Measurements from ENCODE around the gene AP2M1. TPM values are rescaled to one million over a fixed set of nuclear protein-coding genes. Genes with fewer than 3 reads are reported as not detected.

The AP2M1 gene
- 100 to 1,000 TPM; 120 to 164 TPM for total RNA-seq
- 109 to 228 reads per million in 2 donors for total RNA-seq

DNA sequence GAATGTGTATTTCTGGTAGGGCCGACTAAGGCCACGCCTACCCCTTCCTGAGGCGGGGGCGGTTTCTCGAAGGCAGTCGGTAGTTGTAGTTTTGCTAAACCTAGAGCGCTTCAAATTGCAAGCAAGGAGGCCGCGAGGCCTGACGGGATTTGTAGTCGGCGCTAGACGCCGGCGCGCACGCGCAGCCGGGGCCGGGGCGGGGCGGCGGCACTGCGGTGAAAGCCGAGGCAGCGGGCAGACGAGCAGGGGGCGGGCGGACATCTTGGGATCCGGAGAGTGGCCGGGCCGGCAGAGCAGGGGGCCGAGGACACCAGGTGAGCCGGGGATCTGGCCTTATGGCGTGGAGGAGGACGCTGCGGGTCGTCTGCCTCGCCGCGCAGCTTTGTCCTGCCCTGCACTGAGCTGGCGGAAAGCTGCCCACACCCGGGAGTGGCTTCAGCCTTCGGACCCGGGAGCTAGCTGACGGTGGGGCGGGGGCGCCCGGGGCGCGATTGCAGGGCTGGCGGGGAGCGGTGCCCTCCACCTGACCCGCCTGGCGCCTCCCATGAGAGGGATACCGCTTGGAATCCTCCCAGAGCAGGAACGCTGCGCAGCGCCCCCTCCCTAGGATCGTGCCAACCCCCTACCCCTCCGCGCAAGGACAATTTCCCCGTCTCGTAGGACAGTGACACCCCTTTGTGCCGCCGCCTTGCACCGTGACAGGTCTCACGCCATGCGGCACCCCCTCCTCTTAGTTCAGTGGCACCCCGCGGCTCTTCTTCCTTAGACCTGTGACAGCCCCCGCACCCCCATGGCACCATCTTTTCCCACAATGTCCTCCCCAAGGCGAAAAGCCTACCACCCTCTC lies at the start of gene AP2M1:
TSS of gene AP2M1 (plus strand) at position 210 of the 847 bp plus-strand sequence. CDS start 2,139 bp downstream, outside the sequence.
- peak; percentile 95 to 97 (median 97) for DNase-seq
- Mint-ChIP-seq H3K36me3 (ENCODE audit: low read depth) (peaks cover 5% of the 10 kb centered on the region), H3K27ac (peak within 1 kb of the TSS; percentile 97), H3K4me1 (peaks cover 24% of the 10 kb centered on the region), H3K27me3 (no peaks in the 10 kb centered on the region), H3K4me3 (peak within 1 kb of the TSS; percentile 96)
- no peaks in the 10 kb centered on the region for H3K9me3 ChIP-seq (ENCODE audit: control insufficient read depth, low read length, poor library complexity, severe bottlenecking)
- ATAC-seq: peak; percentile 98

DNA sequence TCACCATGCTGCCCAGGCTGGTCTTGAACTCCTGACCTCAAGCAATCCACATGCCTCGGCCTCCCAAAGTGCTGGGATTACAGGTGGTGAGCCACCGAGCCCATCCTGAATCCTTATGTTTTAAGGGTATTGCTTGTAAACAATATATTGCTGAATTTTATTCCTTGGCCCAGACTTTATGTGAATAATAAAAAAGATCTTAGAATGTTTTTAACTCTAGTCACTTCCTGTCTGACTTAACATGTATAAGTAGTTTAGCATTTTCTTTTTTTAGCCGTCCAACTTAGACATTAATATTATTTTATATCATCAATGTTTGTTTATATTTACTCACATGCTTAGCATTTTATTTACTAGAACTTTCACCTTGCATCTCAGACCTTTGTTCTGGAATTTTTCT lies 48.6 kb upstream of the AP2M1 start:
- Mint-ChIP-seq H3K4me3 (no peak overlapping the region), H3K27ac (no peak overlapping the region), H3K36me3 (ENCODE audit: low read depth) (no peaks in the 10 kb centered on the region), H3K4me1 (no peaks in the 10 kb centered on the region), H3K27me3 (no peaks in the 10 kb centered on the region)
- ATAC-seq (no peak), DNase-seq (no peak)
- no peaks in the 10 kb centered on the region for H3K9me3 ChIP-seq (ENCODE audit: control insufficient read depth, low read length, poor library complexity, severe bottlenecking)

DNA sequence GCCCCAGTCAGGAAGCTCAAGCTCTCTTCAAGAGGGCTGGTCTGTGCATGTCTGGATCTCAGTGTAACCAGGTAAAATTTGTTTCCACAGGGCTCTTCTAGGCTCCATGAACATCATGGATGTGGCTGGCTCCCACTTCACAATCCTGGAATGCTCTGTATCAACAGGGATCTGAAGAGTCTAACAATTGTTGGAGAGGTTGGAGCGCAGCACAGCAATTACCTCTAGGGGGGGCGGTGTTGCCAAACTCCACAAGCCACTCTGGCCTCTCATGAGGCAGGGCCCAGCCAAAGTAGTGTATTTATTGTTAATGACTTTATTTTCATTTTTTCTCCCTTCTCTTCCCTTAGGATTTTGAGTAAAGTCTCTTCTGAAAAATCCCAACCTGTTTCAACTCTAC lies 45.6 kb upstream of the AP2M1 start:
- H3K27me3 Mint-ChIP-seq: no peaks in the 10 kb centered on the region
- ATAC-seq (no peak), DNase-seq (no peak)
- peaks cover 3% of the 10 kb centered on the region for H3K4me1 Mint-ChIP-seq
- no peaks in the 10 kb centered on the region for H3K9me3 ChIP-seq (ENCODE audit: control insufficient read depth, low read length, poor library complexity, severe bottlenecking)
- no peak overlapping the region for H3K4me3 Mint-ChIP-seq
- H3K36me3 Mint-ChIP-seq (ENCODE audit: low read depth): no peaks in the 10 kb centered on the region
- H3K27ac Mint-ChIP-seq: no peak overlapping the region

DNA sequence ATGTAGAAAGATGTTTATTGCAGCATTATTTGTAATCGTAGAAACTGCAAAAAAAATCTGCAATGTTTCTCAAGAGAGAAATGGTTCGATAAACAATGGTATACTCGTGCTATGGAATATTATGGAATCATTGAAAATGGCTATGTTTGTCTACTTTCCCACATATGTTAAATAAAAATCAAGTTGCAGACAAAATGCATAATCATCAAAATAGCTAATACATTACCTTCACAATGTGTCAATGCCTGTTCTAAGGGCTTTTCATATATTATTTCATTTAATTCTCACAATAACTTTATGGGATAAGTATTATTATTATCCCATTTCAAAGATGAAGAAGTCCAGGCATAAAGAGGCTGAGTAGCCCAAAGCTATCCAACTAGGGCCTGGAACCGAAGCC lies 41.7 kb upstream of the AP2M1 start:
- H3K27me3 Mint-ChIP-seq: no peaks in the 10 kb centered on the region

DNA sequence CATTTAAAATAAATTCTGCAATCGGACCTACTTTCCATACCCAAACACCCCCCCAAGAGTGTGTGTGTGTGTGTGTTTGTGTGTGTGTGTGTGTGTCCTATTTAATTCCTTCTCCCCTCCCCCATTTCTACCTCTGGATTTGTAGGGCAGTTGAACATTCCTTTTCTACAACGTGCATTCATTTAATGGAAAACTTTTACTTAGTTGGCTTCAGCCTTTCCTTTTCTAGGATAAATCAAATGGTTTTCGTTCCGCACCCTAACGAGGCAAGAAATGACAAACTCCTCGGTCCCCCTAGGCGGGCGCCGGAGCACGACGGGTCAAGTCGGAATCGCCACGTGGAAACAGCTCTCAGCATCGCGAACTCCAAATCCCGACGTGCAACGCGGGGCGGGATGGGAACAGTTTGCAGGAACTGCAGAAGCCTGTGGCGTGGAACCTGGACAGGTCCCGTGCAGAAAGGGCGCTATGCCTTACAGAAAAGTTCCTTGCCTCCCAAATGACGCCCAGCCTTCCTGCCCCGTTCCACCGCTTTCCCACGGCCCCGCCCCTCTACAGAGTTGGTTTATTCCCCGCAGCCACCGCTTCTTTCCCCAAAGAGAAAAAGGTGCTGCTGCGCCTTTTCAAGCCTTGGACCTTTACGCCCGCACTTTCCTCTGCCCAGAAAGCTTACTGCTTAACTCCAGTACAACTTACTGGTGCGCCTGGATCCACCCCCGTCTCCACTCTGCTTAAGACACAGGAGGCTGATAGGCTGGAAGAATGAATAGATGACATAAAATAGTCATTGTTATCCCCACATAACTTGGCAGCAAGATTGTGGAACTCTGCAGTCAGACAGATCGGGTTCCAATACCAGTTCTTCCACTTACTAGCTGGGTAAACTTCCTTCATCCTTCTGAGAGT lies 40.6 kb upstream of the AP2M1 start:
- H3K36me3 Mint-ChIP-seq (ENCODE audit: low read depth): no peaks in the 10 kb centered on the region
- H3K27ac Mint-ChIP-seq: peak overlapping the region; percentile 96
- ATAC-seq: peak; percentile 13
- peaks cover 33% of the 10 kb centered on the region for H3K4me1 Mint-ChIP-seq
- no peaks in the 10 kb centered on the region for H3K27me3 Mint-ChIP-seq
- H3K9me3 ChIP-seq (ENCODE audit: control insufficient read depth, low read length, poor library complexity, severe bottlenecking): no peaks in the 10 kb centered on the region
- peak in 2 of 3 donors; percentile 16 to 23 for DNase-seq
- H3K4me3 Mint-ChIP-seq: peak overlapping the region; percentile 99

More for the DNA sequence above, 41.7 kb upstream of the AP2M1 start:
- no peak for DNase-seq
- H3K36me3 Mint-ChIP-seq (ENCODE audit: low read depth): no peaks in the 10 kb centered on the region
- ATAC-seq: no peak
- H3K9me3 ChIP-seq (ENCODE audit: control insufficient read depth, low read length, poor library complexity, severe bottlenecking): no peaks in the 10 kb centered on the region
- H3K4me1 Mint-ChIP-seq: peaks cover 33% of the 10 kb centered on the region
- H3K27ac Mint-ChIP-seq: no peak overlapping the region
- H3K4me3 Mint-ChIP-seq: no peak overlapping the region

DNA sequence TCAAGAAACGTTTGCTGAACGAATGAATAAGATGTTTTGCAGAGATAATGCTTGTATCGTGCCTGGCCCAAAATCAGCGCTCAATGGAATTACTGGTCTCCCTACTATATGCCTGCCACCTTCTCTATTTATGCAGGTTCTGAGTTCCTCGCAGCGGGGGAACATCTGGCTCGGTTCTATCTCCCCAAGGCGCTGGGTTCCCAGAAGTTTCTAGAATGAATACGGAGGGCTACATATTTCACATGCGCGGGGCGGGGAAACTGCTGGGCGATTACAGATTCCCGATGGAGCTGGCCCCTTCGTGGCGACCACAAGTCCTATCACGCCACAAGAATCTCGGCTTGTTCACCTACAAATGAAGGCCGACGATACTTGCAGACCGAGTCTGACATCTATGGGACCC lies 39.9 kb upstream of the AP2M1 start:
- no peaks in the 10 kb centered on the region for H3K9me3 ChIP-seq (ENCODE audit: control insufficient read depth, low read length, poor library complexity, severe bottlenecking)
- Mint-ChIP-seq H3K4me1 (peaks cover 33% of the 10 kb centered on the region), H3K36me3 (ENCODE audit: low read depth) (no peaks in the 10 kb centered on the region), H3K4me3 (peak overlapping the region; percentile 99), H3K27me3 (no peaks in the 10 kb centered on the region), H3K27ac (peak overlapping the region; percentile 96)
- ATAC-seq: peak; percentile 35
- no peak for DNase-seq

DNA sequence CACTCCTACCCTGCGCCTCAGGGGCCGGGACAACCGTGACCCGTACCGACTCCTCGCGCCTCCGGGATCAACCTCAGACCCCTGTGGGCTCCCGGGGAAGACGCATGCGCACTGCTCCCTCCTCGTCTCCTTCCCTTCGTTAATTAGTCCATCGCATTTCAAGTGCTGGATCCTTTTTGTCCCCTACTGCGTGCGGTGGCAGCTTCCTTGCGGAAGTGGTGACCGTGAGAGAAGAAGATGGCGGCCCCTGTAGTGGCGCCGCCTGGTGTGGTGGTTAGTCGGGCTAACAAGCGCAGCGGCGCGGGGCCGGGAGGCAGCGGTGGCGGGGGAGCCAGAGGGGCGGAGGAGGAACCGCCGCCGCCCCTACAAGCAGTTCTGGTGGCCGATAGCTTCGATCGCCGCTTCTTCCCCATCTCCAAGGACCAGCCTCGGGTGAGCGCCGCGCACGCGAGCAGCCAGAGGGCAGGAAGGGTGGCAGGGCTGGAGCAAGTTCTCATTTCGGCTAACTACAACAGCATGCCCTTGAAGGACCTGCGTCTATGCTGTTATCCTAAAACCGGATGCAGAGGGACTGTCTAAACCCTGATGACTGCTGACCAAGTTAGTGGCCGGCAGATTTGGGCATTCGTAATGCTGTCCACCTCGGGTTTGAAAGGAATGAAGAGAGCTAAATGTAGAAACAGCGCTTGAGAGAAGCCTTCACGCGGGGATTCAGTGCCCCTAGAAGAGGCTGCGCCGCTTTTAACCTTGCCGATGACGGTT lies 39.3 kb upstream of the AP2M1 start, which contains the start of gene EIF2B5:
TSS of gene EIF2B5 (plus strand) at position 210 of the 762 bp plus-strand sequence. CDS start at position 238, 28 bp downstream.
- H3K27me3 Mint-ChIP-seq: no peaks in the 10 kb centered on the region
- ATAC-seq: peak; percentile 93
- H3K4me1 Mint-ChIP-seq: peaks cover 33% of the 10 kb centered on the region
- H3K4me3 Mint-ChIP-seq: peak within 1 kb of the TSS; percentile 99
- H3K27ac Mint-ChIP-seq: peak within 1 kb of the TSS; percentile 96
- H3K36me3 Mint-ChIP-seq (ENCODE audit: low read depth): peaks cover 5% of the 10 kb centered on the region
- no peaks in the 10 kb centered on the region for H3K9me3 ChIP-seq (ENCODE audit: control insufficient read depth, low read length, poor library complexity, severe bottlenecking)
- peak; percentile 68 to 80 (median 73) for DNase-seq

DNA sequence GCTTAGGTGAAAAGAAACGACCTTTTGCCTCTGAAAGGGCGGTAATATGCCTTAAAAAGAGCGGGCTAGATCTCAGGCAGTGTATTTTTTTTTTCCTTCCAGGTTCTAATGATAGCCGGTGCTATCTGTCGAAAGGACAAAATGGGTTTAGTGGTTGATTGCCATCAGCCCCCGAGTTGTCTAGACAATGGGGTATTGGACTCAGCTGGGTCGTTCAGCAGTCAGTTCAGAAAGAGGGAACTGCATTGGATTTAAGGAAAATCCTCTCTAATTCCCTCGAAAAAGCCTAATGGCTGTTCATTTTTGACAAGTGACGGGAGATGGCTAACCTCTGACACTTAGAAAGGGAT lies 38.8 kb upstream of the AP2M1 start:
- Mint-ChIP-seq H3K27ac (peak overlapping the region; percentile 96), H3K36me3 (ENCODE audit: low read depth) (peaks cover 6% of the 10 kb centered on the region), H3K4me3 (peak overlapping the region; percentile 99), H3K4me1 (peaks cover 33% of the 10 kb centered on the region), H3K27me3 (no peaks in the 10 kb centered on the region)
- H3K9me3 ChIP-seq (ENCODE audit: control insufficient read depth, low read length, poor library complexity, severe bottlenecking): no peaks in the 10 kb centered on the region
- ATAC-seq: no peak
- no peak for DNase-seq

DNA sequence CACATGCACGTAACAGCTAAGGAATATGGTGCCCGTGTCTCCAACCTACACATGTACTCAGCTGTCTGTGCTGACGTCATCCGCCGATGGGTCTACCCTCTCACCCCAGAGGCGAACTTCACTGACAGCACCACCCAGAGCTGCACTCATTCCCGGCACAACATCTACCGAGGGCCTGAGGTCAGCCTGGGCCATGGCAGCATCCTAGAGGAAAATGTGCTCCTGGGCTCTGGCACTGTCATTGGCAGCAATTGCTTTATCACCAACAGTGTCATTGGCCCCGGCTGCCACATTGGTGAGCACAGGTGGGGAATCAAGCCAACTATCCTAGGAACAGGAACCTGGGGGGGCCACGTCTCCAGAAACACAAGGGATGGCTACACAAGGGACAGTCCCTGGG lies 34.2 kb upstream of the AP2M1 start:
- DNase-seq (no peak), ATAC-seq (no peak)
- no peak overlapping the region for H3K4me3 Mint-ChIP-seq
- no peak overlapping the region for H3K27ac Mint-ChIP-seq
- H3K9me3 ChIP-seq (ENCODE audit: control insufficient read depth, low read length, poor library complexity, severe bottlenecking): no peaks in the 10 kb centered on the region
- no peaks in the 10 kb centered on the region for H3K27me3 Mint-ChIP-seq
- H3K36me3 Mint-ChIP-seq (ENCODE audit: low read depth): peaks cover 10% of the 10 kb centered on the region
- peaks cover 25% of the 10 kb centered on the region for H3K4me1 Mint-ChIP-seq

DNA sequence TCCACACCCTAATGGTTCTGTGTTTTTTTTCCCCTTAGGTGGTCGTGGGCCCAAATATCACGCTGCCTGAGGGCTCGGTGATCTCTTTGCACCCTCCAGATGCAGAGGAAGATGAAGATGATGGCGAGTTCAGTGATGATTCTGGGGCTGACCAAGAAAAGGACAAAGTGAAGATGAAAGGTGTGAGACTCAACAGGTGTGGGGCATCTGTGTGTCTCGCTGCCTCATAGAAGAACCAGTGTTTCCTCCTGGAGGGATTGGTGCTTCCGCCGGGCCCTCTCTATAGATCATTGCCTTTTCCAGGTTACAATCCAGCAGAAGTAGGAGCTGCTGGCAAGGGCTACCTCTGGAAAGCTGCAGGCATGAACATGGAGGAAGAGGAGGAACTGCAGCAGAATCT lies 32.5 kb upstream of the AP2M1 start:
- Mint-ChIP-seq H3K27ac (peak overlapping the region; percentile 70), H3K36me3 (ENCODE audit: low read depth) (peaks cover 10% of the 10 kb centered on the region), H3K4me1 (peaks cover 8% of the 10 kb centered on the region), H3K27me3 (no peaks in the 10 kb centered on the region), H3K4me3 (no peak overlapping the region)
- ATAC-seq (no peak), DNase-seq (no peak)
- H3K9me3 ChIP-seq (ENCODE audit: control insufficient read depth, low read length, poor library complexity, severe bottlenecking): no peaks in the 10 kb centered on the region

DNA sequence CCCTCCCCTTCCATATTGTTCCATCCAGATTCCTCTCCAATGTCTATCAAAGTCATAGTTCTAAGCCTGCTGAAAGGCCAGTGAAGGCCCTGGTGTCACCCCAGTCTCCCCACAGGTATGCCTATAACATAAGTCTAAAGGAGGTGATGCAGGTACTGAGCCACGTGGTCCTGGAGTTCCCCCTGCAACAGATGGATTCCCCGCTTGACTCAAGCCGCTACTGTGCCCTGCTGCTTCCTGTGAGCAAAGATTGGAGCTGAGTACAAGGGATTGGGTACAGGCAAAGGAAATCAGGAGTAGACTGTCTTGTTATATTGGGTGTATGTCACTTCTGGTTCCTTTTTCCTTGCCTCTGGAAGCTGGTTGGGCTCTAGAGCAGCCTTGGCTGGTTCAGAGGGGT lies 31.3 kb upstream of the AP2M1 start:
- ATAC-seq (peak; percentile 30), DNase-seq (no peak)
- no peaks in the 10 kb centered on the region for H3K9me3 ChIP-seq (ENCODE audit: control insufficient read depth, low read length, poor library complexity, severe bottlenecking)
- Mint-ChIP-seq H3K4me3 (no peak overlapping the region), H3K27ac (peak overlapping the region; percentile 70), H3K4me1 (peaks cover 4% of the 10 kb centered on the region), H3K36me3 (ENCODE audit: low read depth) (peaks cover 10% of the 10 kb centered on the region), H3K27me3 (no peaks in the 10 kb centered on the region)

DNA sequence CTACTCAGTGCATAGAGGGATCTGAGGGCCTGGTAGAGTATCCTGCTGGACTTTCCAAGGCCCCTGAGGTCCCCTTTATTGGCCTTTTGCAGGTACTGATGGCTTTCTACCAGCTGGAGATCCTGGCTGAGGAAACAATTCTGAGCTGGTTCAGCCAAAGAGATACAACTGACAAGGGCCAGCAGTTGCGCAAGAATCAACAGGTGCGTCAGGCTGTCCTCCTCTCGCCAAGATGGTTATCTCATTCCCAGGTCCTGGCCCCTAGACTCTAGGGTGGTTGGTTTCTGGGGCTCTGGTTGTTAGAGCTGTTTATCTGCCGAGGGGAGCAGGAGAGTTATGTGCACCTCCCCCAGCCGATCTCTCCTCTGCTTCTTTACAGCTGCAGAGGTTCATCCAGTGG lies 30.1 kb upstream of the AP2M1 start:
- Mint-ChIP-seq H3K36me3 (ENCODE audit: low read depth) (peaks cover 10% of the 10 kb centered on the region), H3K4me3 (no peak overlapping the region), H3K4me1 (peaks cover 4% of the 10 kb centered on the region), H3K27ac (no peak overlapping the region), H3K27me3 (no peaks in the 10 kb centered on the region)
- no peaks in the 10 kb centered on the region for H3K9me3 ChIP-seq (ENCODE audit: control insufficient read depth, low read length, poor library complexity, severe bottlenecking)
- no peak for ATAC-seq
- no peak for DNase-seq
